ENCODE data around the gene ANO4.

ANO4 gene

GRCh38 chr12:100995201-100995600, 200.6 kb downstream of the ANO4 start:
- DNase-seq: no peak

- DNase-seq: peak in 1 of 2 experiments; percentile 1
Observed at GRCh38 chr12:100995771-100996170, 201.2 kb downstream of the ANO4 start.

GRCh38 chr12:101001669-101002068, 207.1 kb downstream of the ANO4 start:
- no peak for DNase-seq

GRCh38 chr12:101002696-101003419, 208.3 kb downstream of the ANO4 start:
- no peak for DNase-seq

- DNase-seq: no peak
Observed at GRCh38 chr12:101004898-101005297, 210.3 kb downstream of the ANO4 start.

- no peak for DNase-seq
Observed at GRCh38 chr12:101009274-101009673, 214.7 kb downstream of the ANO4 start.

GRCh38 chr12:101010896-101011295, 216.3 kb downstream of the ANO4 start:
- DNase-seq: no peak

- DNase-seq: no peak
Observed at GRCh38 chr12:101013993-101014392, 219.4 kb downstream of the ANO4 start.

GRCh38 chr12:101015044-101015443, 220.5 kb downstream of the ANO4 start:
- no peak for DNase-seq

- no peak for DNase-seq
Observed at GRCh38 chr12:101018540-101018939, 224.0 kb downstream of the ANO4 start.

- no peak for DNase-seq
Observed at GRCh38 chr12:101019201-101019600, 224.6 kb downstream of the ANO4 start.

- DNase-seq: no peak
Observed at GRCh38 chr12:101019667-101020066, 225.1 kb downstream of the ANO4 start.

- DNase-seq: no peak
Observed at GRCh38 chr12:101021442-101021841, 226.9 kb downstream of the ANO4 start.

GRCh38 chr12:101021911-101022388, 227.4 kb downstream of the ANO4 start:
- DNase-seq: peak in 1 of 2 experiments; percentile 5

GRCh38 chr12:101027200-101027599, 232.6 kb downstream of the ANO4 start:
- DNase-seq: no peak

- no peak for DNase-seq
Observed at GRCh38 chr12:101027816-101028215, 233.2 kb downstream of the ANO4 start.

GRCh38 chr12:101038289-101038871, 243.8 kb downstream of the ANO4 start:
- no peak for DNase-seq

- no peak for DNase-seq
Observed at GRCh38 chr12:101039848-101040531, 245.4 kb downstream of the ANO4 start.

GRCh38 chr12:101040936-101041335, 246.4 kb downstream of the ANO4 start:
- no peak for DNase-seq

GRCh38 chr12:101042211-101042610, 247.6 kb downstream of the ANO4 start:
- no peak for DNase-seq

- no peak for DNase-seq
Observed at GRCh38 chr12:101044512-101045059, 250.0 kb downstream of the ANO4 start.

GRCh38 chr12:101045486-101046464, 251.2 kb downstream of the ANO4 start:
- no peak for DNase-seq

Data from AML-193 (cell line).